Duodenal mucosa (tissue), 2 donors: Measurements from ENCODE around the gene LY6G5B.

ENCODE experiments used
- H3K27ac ChIP-seq: one replicate; pipeline ENCODE4 v1.7.0; 2013; ENCODE audit warnings: low read depth, low read length
- H3K27me3 ChIP-seq, 2 donors: one replicate each; pipeline ENCODE4 v1.7.0; 2013; ENCODE audit warnings: low read length in 2 of 2, control low read depth in 1 of 2; ENCODE audit not compliant: insufficient read depth in 2 of 2, control insufficient read depth in 1 of 2
- H3K36me3 ChIP-seq, 2 donors: one replicate each; pipeline ENCODE4 v1.7.0; 2013; ENCODE audit warnings: low read length in 2 of 2, control low read depth in 1 of 2; ENCODE audit not compliant: insufficient read depth in 2 of 2, control insufficient read depth in 1 of 2
- H3K4me1 ChIP-seq, 2 donors: one replicate each; pipeline ENCODE4 v1.7.0; 2013; ENCODE audit warnings: low read length in 2 of 2, control low read depth in 1 of 2; ENCODE audit not compliant: insufficient read depth in 2 of 2, control insufficient read depth in 1 of 2
- H3K4me3 ChIP-seq, 2 donors: one replicate each; pipeline ENCODE4 v1.7.0; 2013; ENCODE audit warnings: low read length in 2 of 2, low read depth in 1 of 2
- H3K9ac ChIP-seq, 2 donors: one replicate each; pipeline ENCODE4 v1.7.0; 2013; ENCODE audit warnings: low read length in 2 of 2, low read depth in 1 of 2
- H3K9me3 ChIP-seq, 2 donors: one replicate each; pipeline ENCODE4 v1.7.0; 2013; ENCODE audit warnings: low read length in 2 of 2, control low read depth in 1 of 2; ENCODE audit not compliant: control insufficient read depth in 1 of 2

The LY6G5B gene

GRCh38 chr6:31630177-31630934 lies 39.4 kb upstream of the LY6G5B start:
- H3K27ac ChIP-seq, result no peak overlapping the region
- H3K4me1 ChIP-seq, result no peaks in the 10 kb centered on the region
- no peaks in the 10 kb centered on the region for H3K27me3 ChIP-seq
- peaks cover 65 to 93% of the 10 kb centered on the region in 2 donors for H3K36me3 ChIP-seq
- H3K4me3 ChIP-seq, result no peak overlapping the region
- H3K9me3 ChIP-seq, result no peaks in the 10 kb centered on the region
- no peak overlapping the region for H3K9ac ChIP-seq

- Histone ChIP-seq H3K4me1 (no peaks in the 10 kb centered on the region), H3K9ac (no peak overlapping the region), H3K9me3 (no peaks in the 10 kb centered on the region), H3K27ac (no peak overlapping the region), H3K4me3 (no peak overlapping the region), H3K36me3 (peaks cover 65 to 93% of the 10 kb centered on the region in 2 donors), H3K27me3 (no peaks in the 10 kb centered on the region)
These were observed 38.6 kb upstream of the LY6G5B start for GRCh38 chr6:31631209-31631608.

GRCh38 chr6:31631681-31632278 lies 38.0 kb upstream of the LY6G5B start:
- no peak overlapping the region for H3K27ac ChIP-seq
- H3K9me3 ChIP-seq, result no peaks in the 10 kb centered on the region
- H3K4me1 ChIP-seq, result no peaks in the 10 kb centered on the region
- H3K27me3 ChIP-seq, result no peaks in the 10 kb centered on the region
- H3K36me3 ChIP-seq, result peaks cover 66 to 93% of the 10 kb centered on the region in 2 donors
- H3K4me3 ChIP-seq, result no peak overlapping the region
- H3K9ac ChIP-seq, result no peak overlapping the region

- Histone ChIP-seq H3K4me3 (no peak overlapping the region), H3K4me1 (no peaks in the 10 kb centered on the region), H3K27ac (no peak overlapping the region), H3K27me3 (no peaks in the 10 kb centered on the region), H3K9me3 (no peaks in the 10 kb centered on the region), H3K9ac (no peak overlapping the region), H3K36me3 (peaks cover 70 to 93% of the 10 kb centered on the region in 2 donors)
These were observed 37.4 kb upstream of the LY6G5B start for GRCh38 chr6:31632279-31632946.

- H3K36me3 ChIP-seq, result peaks cover 63 to 90% of the 10 kb centered on the region in 2 donors
- no peaks in the 10 kb centered on the region for H3K9me3 ChIP-seq
- no peak overlapping the region for H3K27ac ChIP-seq
These were observed 36.3 kb upstream of the LY6G5B start for GRCh38 chr6:31633447-31633846.

GRCh38 chr6:31634131-31634530 lies 35.6 kb upstream of the LY6G5B start:
- Histone ChIP-seq H3K9ac (no peak overlapping the region), H3K9me3 (no peaks in the 10 kb centered on the region), H3K4me3 (no peak overlapping the region), H3K36me3 (peaks cover 61 to 90% of the 10 kb centered on the region in 2 donors), H3K27me3 (no peaks in the 10 kb centered on the region), H3K27ac (no peak overlapping the region), H3K4me1 (no peaks in the 10 kb centered on the region)

More at GRCh38 chr6:31633447-31633846, 36.3 kb upstream of the LY6G5B start:
- Histone ChIP-seq H3K9ac (no peak overlapping the region), H3K4me1 (no peaks in the 10 kb centered on the region), H3K27me3 (no peaks in the 10 kb centered on the region), H3K4me3 (no peak overlapping the region)

GRCh38 chr6:31634969-31635575 lies 34.7 kb upstream of the LY6G5B start:
- H3K36me3 ChIP-seq, result peaks cover 63 to 90% of the 10 kb centered on the region in 2 donors
- H3K9ac ChIP-seq, result no peak overlapping the region
- H3K9me3 ChIP-seq, result no peaks in the 10 kb centered on the region
- H3K4me1 ChIP-seq, result no peaks in the 10 kb centered on the region
- no peaks in the 10 kb centered on the region for H3K27me3 ChIP-seq
- H3K27ac ChIP-seq, result no peak overlapping the region
- H3K4me3 ChIP-seq, result no peak overlapping the region

- no peak overlapping the region for H3K9ac ChIP-seq
- no peaks in the 10 kb centered on the region for H3K27me3 ChIP-seq
- no peaks in the 10 kb centered on the region for H3K9me3 ChIP-seq
- H3K27ac ChIP-seq, result no peak overlapping the region
- H3K36me3 ChIP-seq, result peaks cover 71 to 93% of the 10 kb centered on the region in 2 donors
- no peaks in the 10 kb centered on the region for H3K4me1 ChIP-seq
- H3K4me3 ChIP-seq, result no peak overlapping the region
These were observed 32.8 kb upstream of the LY6G5B start for GRCh38 chr6:31636698-31637596.

- Histone ChIP-seq H3K9ac (no peak overlapping the region), H3K27ac (no peak overlapping the region), H3K27me3 (no peaks in the 10 kb centered on the region), H3K9me3 (no peaks in the 10 kb centered on the region), H3K4me3 (no peak overlapping the region), H3K4me1 (no peaks in the 10 kb centered on the region), H3K36me3 (peaks cover 72 to 94% of the 10 kb centered on the region in 2 donors)
These were observed 30.7 kb upstream of the LY6G5B start for GRCh38 chr6:31639043-31639442.
